GM12878 (cell line): Measurements from ENCODE around the gene DNAI7. TPM values are rescaled to one million over a fixed set of nuclear protein-coding genes. Genes with fewer than 3 reads are reported as not detected.

Source experiments
- CBX3 ChIP-seq: fragments of 200-600 bp; sonication (generic); IDR thresholded peaks from 2 replicates; pipeline ENCODE4 v1.6.1; 2016; ENCODE audit warnings: low read depth, borderline replicate concordance
- CEBPB ChIP-seq, 2 experiments: fragments of 150-350 bp in 1 of 2; IDR thresholded peaks; 2 replicates each; pipeline ENCODE4 v1.6.1; 2012 to 2014; ENCODE audit warnings: low read depth in 2 of 2, low read length in 2 of 2, borderline replicate concordance in 1 of 2, inconsistent platforms in 1 of 2
- CREB1 ChIP-seq: IDR thresholded peaks from 2 replicates; pipeline ENCODE4 v1.6.1; 2012; ENCODE audit warnings: low read depth, mild to moderate bottlenecking, inconsistent platforms
- ETV6 ChIP-seq, 2 experiments: fragments of 450-650 bp in 1 of 2; IDR thresholded peaks in 1 of 2; conservative IDR thresholded peaks in 1 of 2; 2 replicates each; pipeline ENCODE4 v1.6.1; 2014; ENCODE audit warnings: antibody characterized with exemption in 1 of 2, borderline replicate concordance in 1 of 2, low read depth in 1 of 2, mild to moderate bottlenecking in 1 of 2, moderate library complexity in 1 of 2
- GATAD2B ChIP-seq: fragments of 450-650 bp; conservative IDR thresholded peaks from 2 replicates; pipeline ENCODE4 v1.6.1; 2017; ENCODE audit warnings: low read depth, mild to moderate bottlenecking, moderate library complexity
- IRF4 ChIP-seq: IDR thresholded peaks from 2 replicates; pipeline ENCODE4 v1.6.1; 2011; ENCODE audit warnings: low read depth, low read length
- KAT2A ChIP-seq: conservative IDR thresholded peaks from 2 replicates; pipeline ENCODE4 v1.6.1; 2011; ENCODE audit warnings: low read depth, low read length; ENCODE audit not compliant: control insufficient read depth
- MXI1 ChIP-seq: fragments of 150-350 bp; IDR thresholded peaks from 2 replicates; pipeline ENCODE4 v1.6.1; 2011; ENCODE audit warnings: low read depth, mild to moderate bottlenecking, inconsistent platforms, low read length, improper control_type of control experiment
- NRF1 ChIP-seq: conservative IDR thresholded peaks from 2 replicates; pipeline ENCODE4 v1.6.1; 2011; ENCODE audit warnings: mild to moderate bottlenecking, low read depth, low read length, improper control_type of control experiment
- PKNOX1 ChIP-seq: fragments of 450-650 bp; IDR thresholded peaks from 2 replicates; pipeline ENCODE4 v1.6.1; 2016; ENCODE audit warnings: mild to moderate bottlenecking
- POLR2AphosphoS2 ChIP-seq: IDR thresholded peaks from 2 replicates; pipeline ENCODE4 v1.6.1; 2011; ENCODE audit warnings: low read depth, mild to moderate bottlenecking, low read length, improper control_type of control experiment, moderate library complexity
- RAD21 ChIP-seq: IDR thresholded peaks from 2 replicates; pipeline ENCODE4 v1.6.1; 2011; ENCODE audit warnings: mild to moderate bottlenecking, low read depth, low read length, moderate library complexity; ENCODE audit not compliant: insufficient read depth
- RAD51 ChIP-seq: fragments of 450-650 bp; IDR thresholded peaks from 2 replicates; pipeline ENCODE4 v1.6.1; 2016; ENCODE audit warnings: moderate library complexity, mild to moderate bottlenecking, inconsistent platforms
- SKIL ChIP-seq: fragments of 450-650 bp; IDR thresholded peaks from 2 replicates; pipeline ENCODE4 v1.6.1; 2017; ENCODE audit warnings: mild to moderate bottlenecking, low read depth, inconsistent platforms; ENCODE audit not compliant: poor library complexity, severe bottlenecking
- SMAD5 ChIP-seq: IDR thresholded peaks from 2 replicates; pipeline ENCODE4 v1.6.1; 2016; ENCODE audit warnings: antibody characterized with exemption, low read depth
- SRF ChIP-seq, 2 experiments: IDR thresholded peaks; 2 replicates each; pipeline ENCODE4 v1.6.1; 2011; ENCODE audit warnings: low read depth in 2 of 2, low read length in 2 of 2, mild to moderate bottlenecking in 1 of 2, moderate library complexity in 1 of 2
- SUZ12 ChIP-seq: fragments of 200-600 bp; sonication (generic); IDR thresholded peaks from one replicate; pipeline ENCODE4 v1.6.1; 2018; ENCODE audit warnings: antibody characterized with exemption, mild to moderate bottlenecking; ENCODE audit not compliant: unreplicated experiment
- TCF3 ChIP-seq: IDR thresholded peaks from 2 replicates; pipeline ENCODE4 v1.6.1; 2012; ENCODE audit warnings: low read depth, mild to moderate bottlenecking, low read length, borderline replicate concordance; ENCODE audit not compliant: insufficient read depth
- ZNF24 ChIP-seq: fragments of 450-650 bp; IDR thresholded peaks from 2 replicates; pipeline ENCODE4 v1.6.1; 2017; ENCODE audit warnings: antibody characterized with exemption, mild to moderate bottlenecking
- polyA plus RNA-seq, 11 experiments: library from polyadenylated mRNA; depleted of rRNA in 4 of 11; unstranded in 6 of 11; stranded (reverse) in 5 of 11; fragments of >200 nt; fragmentation: Nextera tagmentation in 4 of 11; fragmentation: Illumina TruSeq in 1 of 11; extraction: Ambion mirVana in 4 of 11; extraction: Trizol in 1 of 11; gene quantifications; 1 replicate in 1 of 11; 2 replicates in 10 of 11; pipeline versions ENCODE4 v1.2.1 to v1.2.3, GENCODE V29; 2011 to 2016; ENCODE audit warnings: inconsistent platforms in 2 of 11, missing spikeins in 2 of 11, low read depth in 1 of 11
- total RNA-seq, 4 experiments: library from RNA; depleted of rRNA in 3 of 4; stranded (reverse); fragments of >200 nt in 3 of 4; fragmentation: Illumina TruSeq in 1 of 4; extraction: Trizol in 1 of 4; gene quantifications; 2 replicates each; pipeline versions ENCODE4 v1.2.1 to v1.2.3, GENCODE V29; 2013 to 2021
- TF ChIP-seq, protein P1 (sequence below): fragments of 450-650 bp; formaldehyde crosslinking; IDR thresholded peaks from 2 replicates; pipeline ENCODE4 v1.4.0; 2020; ENCODE audit warnings: mild to moderate bottlenecking, moderate library complexity
- TF ChIP-seq, protein P2 (sequence below): fragments of 450-650 bp; formaldehyde crosslinking; IDR thresholded peaks from 2 replicates; pipeline ENCODE4 v1.4.0; 2022; ENCODE audit warnings: mild to moderate bottlenecking, moderate library complexity

Gene DNAI7
- total and polyA plus RNA-seq, 10 of the 15 experiments (the other 5 are each of a cell fraction or from before 2014, with no cell fraction given), result 0.05 to 0.48 (median 0.13) TPM; not detected in 4

DNA sequence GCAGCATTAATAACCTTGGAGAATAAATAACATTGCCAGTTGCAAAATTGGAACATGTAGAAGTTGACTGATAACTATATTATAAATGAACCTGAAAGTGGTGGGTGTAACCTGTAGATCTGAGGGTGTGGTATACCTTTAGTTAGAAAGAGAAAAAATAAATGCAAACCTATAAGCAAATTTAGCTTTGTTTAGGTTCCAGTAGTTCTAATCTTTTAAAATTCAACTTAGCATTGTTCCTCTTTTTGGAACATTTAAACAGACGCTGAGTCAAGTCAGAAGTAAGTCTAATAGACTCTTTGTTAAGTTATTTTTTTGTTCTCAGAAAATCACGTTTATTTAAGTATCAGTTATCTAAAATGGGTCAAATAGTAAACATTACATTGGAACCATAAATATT lies 120.0 kb downstream of the DNAI7 start (continued):
- TF ChIP-seq PKNOX1 (no peak), RAD21 (no peak), RAD51 (no peak), CBX3 (no peak), TCF3 (no peak), POLR2AphosphoS2 (no peak; the same call in 1 of the 2 replicates), KAT2A (no peak), SRF (IDR thresholded peaks at IDR 0.05; ENCODE audit: low read depth in 2 of 2, low read length in 2 of 2) (no peak), MXI1 (peak; percentile 52; the same call in 1 of the 2 replicates), CREB1 (no peak), ETV6 (conservative IDR thresholded peaks at IDR 0.05 in 1 of 2, IDR thresholded peaks at IDR 0.05 in 1 of 2; ENCODE audit: borderline replicate concordance in 1 of 2, low read depth in 1 of 2) (no peak), SUZ12 (no peak), ZNF24 (no peak), SKIL (peak; percentile 92), CEBPB (IDR thresholded peaks at IDR 0.05; ENCODE audit: borderline replicate concordance in 1 of 2, low read depth in 2 of 2, low read length in 2 of 2) (no peak), GATAD2B (no peak), NRF1 (no peak), IRF4 (no peak), SMAD5 (no peak)
- TF ChIP-seq, protein P1, sequence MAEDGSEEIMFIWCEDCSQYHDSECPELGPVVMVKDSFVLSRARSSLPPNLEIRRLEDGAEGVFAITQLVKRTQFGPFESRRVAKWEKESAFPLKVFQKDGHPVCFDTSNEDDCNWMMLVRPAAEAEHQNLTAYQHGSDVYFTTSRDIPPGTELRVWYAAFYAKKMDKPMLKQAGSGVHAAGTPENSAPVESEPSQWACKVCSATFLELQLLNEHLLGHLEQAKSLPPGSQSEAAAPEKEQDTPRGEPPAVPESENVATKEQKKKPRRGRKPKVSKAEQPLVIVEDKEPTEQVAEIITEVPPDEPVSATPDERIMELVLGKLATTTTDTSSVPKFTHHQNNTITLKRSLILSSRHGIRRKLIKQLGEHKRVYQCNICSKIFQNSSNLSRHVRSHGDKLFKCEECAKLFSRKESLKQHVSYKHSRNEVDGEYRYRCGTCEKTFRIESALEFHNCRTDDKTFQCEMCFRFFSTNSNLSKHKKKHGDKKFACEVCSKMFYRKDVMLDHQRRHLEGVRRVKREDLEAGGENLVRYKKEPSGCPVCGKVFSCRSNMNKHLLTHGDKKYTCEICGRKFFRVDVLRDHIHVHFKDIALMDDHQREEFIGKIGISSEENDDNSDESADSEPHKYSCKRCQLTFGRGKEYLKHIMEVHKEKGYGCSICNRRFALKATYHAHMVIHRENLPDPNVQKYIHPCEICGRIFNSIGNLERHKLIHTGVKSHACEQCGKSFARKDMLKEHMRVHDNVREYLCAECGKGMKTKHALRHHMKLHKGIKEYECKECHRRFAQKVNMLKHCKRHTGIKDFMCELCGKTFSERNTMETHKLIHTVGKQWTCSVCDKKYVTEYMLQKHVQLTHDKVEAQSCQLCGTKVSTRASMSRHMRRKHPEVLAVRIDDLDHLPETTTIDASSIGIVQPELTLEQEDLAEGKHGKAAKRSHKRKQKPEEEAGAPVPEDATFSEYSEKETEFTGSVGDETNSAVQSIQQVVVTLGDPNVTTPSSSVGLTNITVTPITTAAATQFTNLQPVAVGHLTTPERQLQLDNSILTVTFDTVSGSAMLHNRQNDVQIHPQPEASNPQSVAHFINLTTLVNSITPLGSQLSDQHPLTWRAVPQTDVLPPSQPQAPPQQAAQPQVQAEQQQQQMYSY, result no peak
- TF ChIP-seq, protein P2, sequence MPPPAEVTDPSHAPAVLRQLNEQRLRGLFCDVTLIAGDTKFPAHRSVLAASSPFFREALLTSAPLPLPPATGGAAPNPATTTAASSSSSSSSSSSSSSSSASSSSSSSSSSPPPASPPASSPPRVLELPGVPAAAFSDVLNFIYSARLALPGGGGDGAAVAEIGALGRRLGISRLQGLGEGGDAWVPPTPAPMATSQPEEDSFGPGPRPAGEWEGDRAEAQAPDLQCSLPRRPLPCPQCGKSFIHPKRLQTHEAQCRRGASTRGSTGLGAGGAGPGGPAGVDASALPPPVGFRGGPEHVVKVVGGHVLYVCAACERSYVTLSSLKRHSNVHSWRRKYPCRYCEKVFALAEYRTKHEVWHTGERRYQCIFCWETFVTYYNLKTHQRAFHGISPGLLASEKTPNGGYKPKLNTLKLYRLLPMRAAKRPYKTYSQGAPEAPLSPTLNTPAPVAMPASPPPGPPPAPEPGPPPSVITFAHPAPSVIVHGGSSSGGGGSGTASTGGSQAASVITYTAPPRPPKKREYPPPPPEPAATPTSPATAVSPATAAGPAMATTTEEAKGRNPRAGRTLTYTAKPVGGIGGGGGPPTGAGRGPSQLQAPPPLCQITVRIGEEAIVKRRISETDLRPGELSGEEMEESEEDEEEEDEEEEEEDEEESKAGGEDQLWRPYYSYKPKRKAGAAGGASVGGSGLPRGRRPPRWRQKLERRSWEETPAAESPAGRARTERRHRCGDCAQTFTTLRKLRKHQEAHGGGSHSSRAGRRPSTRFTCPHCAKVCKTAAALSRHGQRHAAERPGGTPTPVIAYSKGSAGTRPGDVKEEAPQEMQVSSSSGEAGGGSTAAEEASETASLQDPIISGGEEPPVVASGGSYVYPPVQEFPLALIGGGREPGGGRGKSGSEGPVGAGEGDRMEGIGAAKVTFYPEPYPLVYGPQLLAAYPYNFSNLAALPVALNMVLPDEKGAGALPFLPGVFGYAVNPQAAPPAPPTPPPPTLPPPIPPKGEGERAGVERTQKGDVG (CRISPR knock-in tag), result no peak
